Stomach (tissue), 4 donors: ENCODE results near the gene CLEC18B.
"Not testable (repeated sequence)": the region's sequence is repeated elsewhere in the genome, so short reads cannot be mapped to it uniquely, and the experiment has no call there.

Experiments
- CTCF ChIP-seq, 7 experiments: fragments of 450-650 bp in 4 of 7; fragments of 200-600 bp in 3 of 7; sonication (generic) in 3 of 7; IDR thresholded peaks; one replicate each; pipeline ENCODE4 v1.5.1; 2016 to 2019; ENCODE audit warnings: antibody characterized with exemption in 7 of 7, control low read depth in 2 of 7, mild to moderate bottlenecking in 1 of 7
- EP300 ChIP-seq: sonication (generic); formaldehyde crosslinking; IDR thresholded peaks from one replicate; pipeline ENCODE4 v1.6.1; 2017; ENCODE audit warnings: antibody characterized with exemption
- POLR2A ChIP-seq, 4 donors: fragments of 450-650 bp; IDR thresholded peaks; one replicate each; pipeline ENCODE4 v1.6.1; 2016; ENCODE audit warnings: antibody characterized with exemption in 4 of 4, control low read depth in 2 of 4, mild to moderate bottlenecking in 1 of 4, moderate library complexity in 1 of 4
- POLR2AphosphoS5 ChIP-seq, 3 donors: sonication (generic); formaldehyde crosslinking; IDR thresholded peaks; one replicate each; pipeline ENCODE4 v1.6.1; 2016; ENCODE audit warnings: antibody characterized with exemption in 3 of 3

- not testable (repeated sequence) for TF ChIP-seq CTCF (IDR thresholded peaks at IDR 0.05); POLR2A (IDR thresholded peaks at IDR 0.05); POLR2AphosphoS5 (IDR thresholded peaks at IDR 0.05); EP300
Measured at GRCh38 chr16:74407362-74407705, 13.9 kb downstream of the CLEC18B start.
